Left ventricle myocardium superior (tissue), 1 donor: ENCODE measurements around the gene RPH3AL. TPM values are rescaled to one million over a fixed set of nuclear protein-coding genes. Genes with fewer than 3 reads are reported as not detected.
"Not testable (repeated sequence)": the region's sequence is repeated elsewhere in the genome, so short reads cannot be mapped to it uniquely, and the experiment has no call there.

Experiments used
- ATAC-seq: fragments of 200-7000 bp; cut with Tn5 transposase; one replicate; pipeline ENCODE4 v1.9.1; 2020; ENCODE audit warnings: mild to moderate bottlenecking, moderate library complexity
- DNase-seq: peaks from one replicate; pipeline ENCODE4 v3.0.0-alpha.2; 2020
- intact Hi-C: fragments of 100-400 bp; cut with micrococcal nuclease; formaldehyde crosslinking; loops from one replicate; pipeline ENCODE4 v1.11.0; 2022
- total RNA-seq: library from RNA; stranded (reverse); fragmentation: NEBNext Ultra II Directional; extraction: Animal tissue kit (Norgen Biotek cat#: 25700); gene quantifications from one replicate; pipeline ENCODE4 v1.2.1, GENCODE V29; 2021
- donor health status: DM: no; HTN: yes; CAD: no; lungs with severe emphysema.

The RPH3AL gene
- total RNA-seq, 1 donor from 2014 or later, result 3.8 TPM

DNA sequence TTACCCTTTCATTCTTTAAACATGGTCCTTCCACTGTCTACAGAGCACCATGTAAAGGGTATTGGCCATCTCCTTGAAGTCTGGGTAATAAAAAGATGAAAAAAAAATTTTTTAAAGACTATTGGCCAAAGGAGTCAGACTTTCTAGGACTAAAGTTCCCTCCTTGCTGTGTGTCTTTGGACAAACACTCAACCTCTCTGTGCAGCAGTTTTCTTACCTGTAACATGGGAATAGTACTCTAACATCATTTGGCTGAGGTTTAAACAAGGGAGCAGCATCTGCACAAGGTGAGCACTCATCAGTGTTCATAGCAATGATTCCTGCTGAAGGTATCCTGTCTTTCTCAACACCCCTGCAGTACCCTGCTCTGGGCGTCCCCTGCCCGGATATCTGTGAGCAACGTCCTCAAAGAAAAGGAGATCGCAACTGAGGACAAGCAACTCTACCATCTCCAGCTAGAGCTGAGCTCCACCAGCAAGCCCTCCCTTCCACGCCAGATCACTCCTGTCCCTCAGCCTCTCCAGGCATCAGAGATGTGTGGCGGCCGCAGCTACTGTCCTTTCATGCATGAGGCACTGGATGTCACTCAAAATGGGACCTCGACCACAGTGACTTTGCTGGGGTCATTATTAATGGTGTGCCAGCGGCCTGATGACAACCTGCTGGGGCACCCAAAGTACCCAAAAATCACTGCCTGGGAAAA is 29.5 kb upstream of the RPH3AL start:
- DNase-seq (no peak), ATAC-seq (no peak)
- intact Hi-C loops, result no loop called here

DNA sequence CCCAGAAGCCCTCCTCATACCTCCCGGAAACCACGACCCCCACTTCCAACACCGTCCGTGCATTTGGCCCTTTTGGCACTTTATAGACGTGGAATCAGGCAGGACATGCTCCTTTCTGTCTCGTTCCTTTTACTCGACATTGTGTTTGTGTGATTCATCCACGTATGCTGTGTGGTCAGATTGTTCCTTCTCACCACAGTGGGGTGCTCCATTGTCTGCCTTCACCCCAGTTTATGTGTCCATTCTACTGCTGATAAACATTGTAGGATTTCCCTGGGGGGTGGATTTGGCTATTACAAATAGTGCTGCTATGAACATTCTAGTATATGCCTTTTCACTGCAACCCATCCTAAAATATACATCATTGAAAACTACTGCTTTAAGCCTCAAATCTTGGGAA is 28.9 kb upstream of the RPH3AL start:
- DNase-seq, result no peak
- ATAC-seq, result no peak
- intact Hi-C loops, result no loop called here

DNA sequence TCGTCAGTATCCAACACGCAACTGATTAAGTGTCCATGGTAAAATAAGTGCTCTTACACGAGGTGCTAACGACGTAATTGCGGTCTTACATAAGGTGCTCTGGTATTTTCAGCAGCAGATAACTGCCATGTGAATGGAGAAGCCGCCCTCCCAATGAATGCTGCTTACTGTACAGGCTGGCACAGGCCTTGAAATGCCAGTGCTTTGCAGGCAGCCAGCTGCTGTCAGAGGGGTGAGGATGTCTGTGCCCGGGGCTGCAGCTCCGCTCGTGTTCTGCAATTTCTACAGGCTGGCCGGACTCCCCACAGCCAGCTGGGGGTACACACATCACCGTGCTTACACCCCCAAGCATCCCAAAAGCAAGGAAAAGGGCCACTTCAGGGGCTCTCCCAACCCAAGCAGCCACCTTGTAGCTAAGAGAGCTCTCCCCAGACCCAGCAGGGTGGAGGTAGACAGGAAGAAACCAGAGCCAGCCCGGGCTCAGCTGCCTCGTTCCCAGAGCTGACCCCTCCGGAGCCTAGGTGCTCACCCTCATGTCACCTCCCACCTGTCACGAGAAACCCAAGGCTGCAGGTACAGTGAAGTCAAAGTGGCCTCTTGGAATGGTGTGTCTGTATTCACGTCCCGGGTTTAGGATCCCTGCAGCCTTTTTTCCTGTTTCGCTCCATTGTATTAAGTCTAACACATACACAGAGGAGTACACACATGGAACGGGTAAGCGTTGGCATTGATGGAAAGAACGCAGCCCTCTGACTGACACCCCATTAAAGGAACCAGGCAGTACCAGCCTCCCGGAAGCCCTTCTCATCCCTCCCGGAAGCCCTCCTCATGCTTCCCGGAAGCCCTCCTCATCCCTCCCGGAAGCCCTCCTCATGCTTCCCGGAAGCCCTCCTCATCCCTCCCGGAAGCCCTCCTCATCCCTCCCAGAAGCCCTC is 27.2 kb upstream of the RPH3AL start:
- ATAC-seq (no peak), DNase-seq (no peak)
- intact Hi-C loops, result no loop called here

DNA sequence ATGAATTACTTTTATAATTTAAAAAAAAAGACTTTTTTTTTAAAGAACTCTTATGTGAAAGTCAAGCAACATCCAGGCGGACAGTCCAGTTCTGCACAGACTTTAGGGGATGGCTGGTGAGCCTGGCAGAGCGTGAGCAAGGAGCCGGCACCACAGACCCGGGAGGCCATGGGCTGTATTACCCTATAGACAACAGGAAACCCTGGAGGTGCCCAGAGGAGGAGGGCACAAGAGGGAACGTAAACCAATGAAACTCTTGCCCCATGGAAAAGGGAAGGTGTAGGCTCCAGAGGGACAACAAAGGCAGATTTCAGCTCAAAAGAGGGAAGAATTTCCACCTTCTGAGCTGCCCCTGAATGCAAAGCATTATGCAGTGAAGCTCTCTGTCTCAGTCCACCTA is 25.5 kb upstream of the RPH3AL start:
- intact Hi-C loops, result no loop called here
- ATAC-seq (no peak), DNase-seq (no peak)

DNA sequence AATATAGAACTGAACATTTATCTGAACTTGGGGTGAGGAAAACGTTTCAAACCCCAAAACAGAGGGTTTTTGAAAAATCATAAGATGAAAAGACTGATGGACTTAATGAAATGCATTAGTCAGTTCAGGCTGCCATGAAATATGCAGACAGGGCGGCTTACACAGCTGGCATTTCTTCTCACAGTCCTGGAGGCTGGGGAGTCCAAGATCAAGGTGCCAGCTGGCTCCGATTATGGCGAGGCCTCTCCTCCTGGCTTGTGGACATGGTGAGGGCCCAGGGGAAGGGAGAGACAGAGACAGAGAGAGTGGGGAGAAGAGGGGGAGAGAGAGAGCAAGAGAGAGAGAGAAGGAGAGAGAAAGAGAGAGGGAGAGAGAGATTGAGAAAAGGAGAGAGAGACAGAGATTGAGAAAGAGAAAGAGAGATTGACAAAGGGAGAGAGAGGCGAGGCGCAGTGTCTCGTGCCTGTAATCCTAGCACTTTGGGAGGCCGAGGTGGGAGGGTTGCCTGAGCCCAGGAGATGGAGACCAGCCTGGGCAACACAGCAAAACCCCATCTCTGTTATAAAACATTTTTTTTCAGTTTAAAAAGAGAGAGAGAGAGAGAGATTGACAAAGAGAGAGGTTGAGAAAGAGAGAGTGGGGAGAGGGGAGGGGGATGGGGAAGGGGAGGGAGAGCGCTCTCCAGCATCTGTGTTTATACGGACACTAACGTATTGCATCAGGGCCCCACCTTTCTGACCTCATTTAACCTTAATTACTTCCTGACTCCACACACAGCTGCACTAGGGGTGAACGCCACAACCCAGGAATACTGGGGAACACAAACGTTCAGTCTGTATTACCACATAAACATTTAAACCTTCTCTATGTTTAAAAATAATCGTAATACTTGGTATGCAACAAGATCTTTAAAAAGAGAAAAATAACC is 24.6 kb upstream of the RPH3AL start:
- intact Hi-C loops, result no loop called here
- ATAC-seq (peak; percentile 89), DNase-seq (peak; percentile 78)

DNA sequence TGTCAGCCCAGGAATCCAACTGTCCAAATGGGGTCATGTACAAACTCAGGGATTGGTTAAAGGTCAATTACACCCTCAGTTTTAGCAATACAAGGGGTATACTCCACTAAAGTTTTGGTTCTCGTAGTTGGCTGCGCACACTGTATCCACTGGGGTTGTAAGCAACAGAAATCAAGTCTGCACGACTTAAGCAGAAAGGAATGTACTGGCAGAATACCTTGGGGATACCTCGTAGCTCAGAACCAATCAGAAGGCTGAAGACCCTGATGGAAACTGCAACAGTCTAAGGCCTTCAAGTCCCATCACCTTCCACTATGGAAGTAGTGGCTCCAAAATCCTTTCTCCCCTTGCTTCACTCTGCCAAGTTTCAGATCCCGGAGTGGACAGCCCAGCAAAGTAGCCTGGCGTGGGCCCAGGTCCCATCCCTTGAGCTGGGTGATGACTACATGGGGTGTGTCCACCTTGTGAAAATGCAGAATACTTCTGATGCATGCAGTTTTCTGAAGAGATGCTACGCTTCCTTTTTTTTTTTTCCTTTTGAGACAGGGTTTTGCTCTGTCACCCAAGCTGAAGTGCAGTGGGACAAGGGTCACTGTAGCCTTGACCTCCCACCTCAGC is 21.1 kb upstream of the RPH3AL start:
- DNase-seq, result peak; percentile 57
- peak; percentile 31 for ATAC-seq
- intact Hi-C loops, result no loop called here

DNA sequence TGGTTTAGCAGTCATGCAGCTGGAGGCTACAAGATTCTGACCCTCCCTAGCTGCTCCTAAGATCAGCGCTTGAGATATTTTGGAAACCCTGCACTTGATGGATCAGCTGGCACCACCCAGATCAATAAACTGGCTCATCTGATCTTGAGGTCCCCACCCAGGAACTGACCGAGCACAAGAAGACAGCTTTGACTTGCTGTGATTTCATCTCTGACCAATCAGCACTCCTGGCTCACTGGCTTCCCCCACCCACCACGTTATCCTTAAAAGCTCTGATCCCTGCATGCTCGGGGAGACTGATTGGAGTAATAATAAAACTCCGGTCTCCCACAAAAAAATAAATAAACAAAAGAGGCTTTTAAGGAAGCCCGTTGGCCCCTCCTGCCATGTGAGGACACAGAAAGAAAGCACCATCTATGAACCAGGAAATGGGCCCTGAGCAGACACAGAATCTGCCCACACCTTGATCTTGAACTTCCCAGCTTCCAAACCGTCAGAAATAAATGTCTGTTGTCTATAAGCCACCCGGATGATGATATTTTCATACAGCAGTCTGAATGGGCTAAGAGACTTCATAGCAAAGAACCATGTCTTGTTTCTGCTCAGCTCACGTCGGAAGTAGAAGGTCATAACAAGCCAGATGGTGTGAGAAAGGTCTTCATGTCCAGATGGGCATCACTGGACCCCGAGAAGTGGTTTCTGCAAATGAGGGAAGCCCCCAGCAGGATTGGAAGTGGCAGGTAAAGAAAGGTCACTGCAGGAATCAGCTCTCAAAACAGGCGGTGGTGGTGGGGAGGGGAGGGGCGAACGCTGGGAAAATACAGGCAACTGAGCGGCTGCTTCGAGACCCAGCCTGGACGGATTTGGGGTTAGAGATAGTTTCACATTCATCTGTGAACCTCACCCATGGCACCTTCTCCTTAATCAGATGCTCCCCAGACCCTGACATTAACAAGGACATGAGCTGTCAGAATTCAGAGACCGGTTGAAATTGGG is 19.8 kb upstream of the RPH3AL start:
- intact Hi-C loops, result no loop called here
- ATAC-seq (no peak), DNase-seq (peak; percentile 3)

DNA sequence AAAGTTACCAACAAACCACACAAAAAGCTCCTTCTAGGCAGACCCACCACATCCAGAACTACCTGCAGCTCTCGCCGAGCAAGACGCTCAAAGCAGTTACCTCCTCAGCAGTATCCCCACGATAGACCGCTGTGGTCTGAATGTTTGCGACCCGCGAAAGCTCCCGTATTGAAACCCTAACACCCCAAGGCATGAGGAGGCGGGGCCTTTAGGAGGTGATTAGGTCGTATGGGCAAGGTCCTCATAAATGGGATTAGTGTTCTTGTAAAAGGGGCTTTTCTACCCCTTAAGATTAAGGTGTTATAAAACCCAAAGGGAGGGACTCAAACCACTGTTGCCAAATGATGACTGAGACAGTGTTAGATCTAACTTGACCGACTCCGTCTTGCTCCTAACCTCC is 19.0 kb upstream of the RPH3AL start:
- ATAC-seq, result no peak
- intact Hi-C loops, result no loop called here

DNA sequence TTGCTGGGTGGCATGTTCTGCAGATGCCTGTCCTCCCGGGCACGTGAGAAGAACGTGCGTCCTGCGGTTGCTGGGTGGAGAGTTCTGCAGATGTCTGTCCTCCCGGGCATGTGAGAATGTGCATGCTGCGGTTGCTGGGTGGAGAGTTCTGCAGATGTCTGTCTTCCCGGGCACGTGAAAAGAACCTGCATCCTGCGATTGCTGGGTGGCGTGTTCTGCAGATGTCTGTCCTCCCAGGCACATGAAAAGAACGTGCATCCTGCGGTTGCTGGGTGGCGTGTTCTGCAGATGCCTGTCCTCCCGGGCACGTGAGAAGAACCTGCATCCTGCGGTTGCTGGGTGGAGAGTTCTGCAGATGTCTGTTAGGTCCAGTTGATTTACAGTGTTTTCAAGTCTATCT is 15.0 kb upstream of the RPH3AL start:
- intact Hi-C loops, ATAC-seq, DNase-seq: not testable (repeated sequence)

More for the DNA sequence above, 19.0 kb upstream of the RPH3AL start:
- DNase-seq, result no peak

DNA sequence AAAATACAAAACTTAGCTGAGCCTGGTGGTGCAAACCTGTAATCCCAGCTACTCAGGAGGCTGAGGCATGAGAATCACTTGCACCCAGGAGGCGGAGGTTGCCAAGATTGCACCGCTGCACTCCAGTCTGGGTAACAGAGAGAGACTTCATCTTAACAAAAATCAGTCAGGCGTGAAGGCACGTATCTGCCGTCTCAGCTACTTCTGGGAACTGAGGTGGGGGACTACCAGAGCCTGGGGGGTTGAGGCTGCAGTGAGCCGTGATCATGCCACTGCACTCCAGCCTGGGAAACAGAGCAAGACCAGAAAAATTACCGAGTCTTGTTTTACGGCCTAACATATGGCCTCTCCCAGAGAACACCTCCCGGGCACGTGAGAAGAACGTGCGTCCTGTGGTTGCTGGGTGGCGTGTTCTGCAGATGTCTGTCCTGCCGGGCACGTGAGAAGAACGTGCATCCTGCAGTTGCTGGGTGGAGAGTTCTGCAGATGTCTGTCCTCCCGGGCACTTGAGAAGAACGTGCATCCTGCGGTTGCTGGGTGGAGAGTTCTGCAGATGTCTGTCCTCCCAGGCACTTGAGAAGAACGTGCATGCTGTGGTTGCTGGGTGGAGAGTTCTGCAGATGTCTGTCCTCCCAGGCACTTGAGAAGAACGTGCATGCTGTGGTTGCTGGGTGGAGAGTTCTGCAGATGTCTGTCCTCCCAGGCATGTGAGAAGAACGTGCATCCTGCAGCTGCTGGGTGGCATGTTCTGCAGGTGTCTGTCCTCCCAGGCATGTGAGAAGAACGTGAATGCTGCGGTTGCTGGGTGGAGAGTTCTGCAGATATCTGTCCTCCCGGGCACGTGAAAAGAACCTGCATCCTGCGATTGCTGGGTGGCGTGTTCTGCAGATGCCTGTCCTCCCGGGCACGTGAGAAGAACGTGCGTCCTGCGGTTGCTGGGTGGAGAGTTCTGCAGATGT is 14.3 kb upstream of the RPH3AL start:
- ATAC-seq, intact Hi-C loops, DNase-seq: not testable (repeated sequence)

DNA sequence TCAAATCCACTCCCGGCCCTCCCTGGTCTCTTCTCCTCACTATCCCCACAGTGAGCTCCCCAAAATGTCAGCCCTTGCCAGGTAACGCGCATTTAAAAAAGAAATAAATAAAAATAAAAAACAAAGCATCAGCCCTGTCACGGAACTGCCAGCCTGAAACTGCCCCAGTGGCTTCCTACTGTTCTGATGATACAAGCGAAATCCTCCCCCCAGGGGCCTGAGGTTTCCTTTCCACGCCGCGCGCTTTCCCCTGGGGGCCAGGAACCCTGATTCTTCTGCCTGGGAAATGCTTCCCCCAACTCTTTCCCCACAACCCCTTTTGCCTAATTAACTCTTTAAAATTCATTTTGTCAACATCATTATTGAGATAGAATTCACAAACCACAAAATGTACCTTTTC is 12.2 kb upstream of the RPH3AL start:
- intact Hi-C loops, result no loop called here
- DNase-seq (no peak), ATAC-seq (no peak)

DNA sequence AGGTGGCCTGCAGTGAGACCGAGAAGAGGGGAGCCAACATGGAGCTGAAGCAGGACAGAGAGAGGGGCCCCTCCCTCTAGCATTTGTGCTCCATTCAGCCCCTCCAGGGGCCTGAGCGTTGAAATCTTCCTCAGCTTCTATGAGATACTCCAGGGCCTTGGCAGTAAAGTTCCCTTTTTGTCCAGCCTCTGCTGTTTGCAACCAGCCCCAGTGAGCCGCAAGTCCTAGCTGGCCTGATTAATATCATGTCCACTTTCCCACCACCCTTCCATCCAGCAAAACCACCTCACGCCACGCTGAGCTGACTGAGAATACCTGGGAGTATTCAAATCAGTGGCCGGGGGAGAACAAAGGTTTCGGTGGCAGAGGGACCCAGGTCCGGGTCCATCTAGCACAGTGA is 11.7 kb upstream of the RPH3AL start:
- DNase-seq (peak; percentile 37), ATAC-seq (peak; percentile 78)
- intact Hi-C loops, result no loop called here

DNA sequence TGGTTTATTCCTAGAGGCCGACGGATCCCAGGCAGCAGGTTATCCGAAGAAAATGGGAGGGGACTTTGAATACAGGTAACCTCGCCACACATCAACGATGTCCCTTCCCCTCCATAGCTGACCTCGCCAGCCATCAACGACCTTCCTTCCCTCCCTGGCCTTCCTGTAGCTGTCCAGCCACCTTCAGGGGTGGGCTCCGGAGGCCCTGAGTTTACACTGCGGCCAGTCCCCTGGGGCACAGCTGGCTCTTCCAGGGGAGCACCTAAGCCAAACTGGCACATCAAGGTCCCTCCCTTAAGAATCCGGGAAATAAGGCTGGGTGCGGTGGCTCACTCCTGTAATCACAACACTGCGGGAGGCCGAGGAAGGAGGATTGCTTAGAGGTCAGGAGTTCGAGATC is 10.1 kb upstream of the RPH3AL start:
- intact Hi-C loops, result no loop called here
- no peak for ATAC-seq
- DNase-seq, result no peak

DNA sequence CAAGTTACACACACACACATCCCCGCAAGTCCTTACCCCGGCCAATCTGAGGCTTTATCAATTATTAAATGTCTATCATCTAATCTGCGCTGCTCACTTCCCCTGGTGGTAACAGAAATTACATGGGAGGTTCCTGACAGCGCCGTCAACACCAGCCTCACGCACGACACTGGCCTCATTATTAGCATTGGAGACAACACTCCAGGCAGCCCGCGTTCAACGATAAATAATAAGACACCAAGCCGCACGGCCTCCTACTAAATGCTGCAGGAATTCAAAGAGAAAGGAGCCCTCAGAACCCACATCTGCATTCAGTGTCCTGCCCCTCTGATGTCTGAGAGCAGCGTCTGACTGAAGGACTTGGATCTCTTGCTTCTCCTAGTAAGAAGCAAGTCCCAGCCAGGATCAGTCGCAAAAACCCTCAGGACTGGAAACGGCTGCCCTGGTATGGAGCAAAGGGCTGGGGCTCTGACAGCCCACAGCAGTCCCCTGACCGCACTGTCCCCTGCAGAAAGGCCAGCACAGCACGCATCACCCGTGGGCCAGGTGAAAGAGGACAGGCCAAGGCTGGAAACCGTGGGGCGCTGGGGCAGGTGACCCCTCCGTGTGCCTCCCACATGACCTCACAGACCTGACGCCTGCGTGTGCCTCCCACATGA is 7.6 kb upstream of the RPH3AL start:
- no peak for ATAC-seq
- no peak for DNase-seq
- intact Hi-C loops, result no loop called here

DNA sequence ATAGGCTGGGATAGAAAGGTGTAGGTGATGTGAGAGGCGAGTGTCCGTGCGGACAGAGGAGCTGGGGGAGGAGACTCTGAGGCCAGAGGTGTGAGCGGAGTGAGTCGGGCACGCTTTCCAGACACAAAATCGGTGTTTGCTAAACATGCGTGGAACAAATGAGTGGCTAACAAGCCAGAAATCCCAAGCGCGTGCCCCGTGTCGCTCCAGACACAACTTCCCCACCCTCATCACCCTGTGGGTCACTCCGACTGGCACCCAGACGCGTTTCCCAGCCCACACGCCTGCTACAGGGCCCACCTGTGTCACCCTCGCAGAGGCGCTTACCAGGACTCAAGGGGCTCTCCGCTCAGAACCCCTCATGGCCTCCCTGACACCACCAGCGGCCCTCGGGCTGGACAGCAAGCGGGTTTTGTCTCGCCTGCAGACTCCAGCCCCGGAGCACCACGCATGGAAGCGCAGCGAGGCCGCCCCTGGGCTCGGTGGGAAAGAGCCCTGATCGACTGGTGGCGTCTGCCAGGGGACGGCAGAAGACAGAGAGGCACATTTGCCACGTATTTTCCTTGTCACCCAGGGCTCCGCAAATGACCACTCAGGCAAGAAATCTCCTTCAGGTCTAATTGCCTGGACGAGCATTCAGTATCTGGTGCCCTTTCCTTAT is 6.0 kb upstream of the RPH3AL start:
- intact Hi-C loops, result no loop called here

DNA sequence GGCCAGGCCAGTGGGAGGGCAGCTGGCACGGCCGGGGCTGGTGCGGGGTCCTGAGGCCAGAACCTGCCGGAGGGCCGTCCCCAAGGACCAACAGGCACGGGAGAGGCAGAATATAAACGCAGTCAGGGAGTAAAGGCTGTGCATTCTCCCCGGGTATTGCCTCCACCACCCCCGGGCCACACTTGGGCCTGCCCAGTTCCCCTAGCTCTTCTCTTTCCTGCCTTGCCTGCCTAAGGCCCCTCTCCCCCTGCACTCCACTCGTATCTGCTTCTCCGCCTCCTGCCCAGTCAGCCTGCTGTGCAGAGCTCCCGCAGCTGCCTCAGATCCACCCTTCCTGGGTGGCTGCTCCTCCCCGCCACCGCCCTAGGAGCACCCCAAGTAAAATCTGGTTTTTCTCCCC is 5.0 kb upstream of the RPH3AL start:
- DNase-seq, result no peak
- peak; percentile 35 for ATAC-seq
- intact Hi-C loops, result no loop called here

More for the DNA sequence above, 6.0 kb upstream of the RPH3AL start:
- no peak for ATAC-seq
- DNase-seq, result no peak
